ENCODE results near the gene KCNQ5.

The KCNQ5 gene

GRCh38 chr6:72716916-72717315, 95.1 kb downstream of the KCNQ5 start:
- in situ Hi-C loops (cut with MboI; ENCODE audit: low pct_unique_long_range_greater_than_20kb, low sequenced_read_pairs), result no loop called here
- no peak for DNase-seq

DNA sequence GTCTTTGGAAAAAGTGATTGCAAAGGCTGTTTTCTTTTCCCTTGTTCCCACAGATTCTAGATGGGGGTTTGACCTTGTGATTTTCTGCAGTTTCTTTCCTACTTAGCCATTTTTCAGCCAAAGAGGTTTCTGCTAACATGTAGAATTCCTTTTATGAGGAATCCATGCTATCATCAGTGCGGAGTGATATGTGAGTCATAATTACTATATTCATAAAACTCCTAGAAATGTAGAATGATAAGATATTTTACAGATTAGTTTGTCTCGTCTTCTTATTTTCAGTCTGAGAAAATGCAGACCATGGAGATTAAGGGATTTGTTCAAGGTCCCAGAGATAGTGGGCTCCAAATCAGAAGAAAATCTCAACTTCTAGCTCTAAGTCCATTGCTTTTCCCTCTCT, 98.6 kb downstream of the KCNQ5 start:
- in situ Hi-C loops (cut with MboI; ENCODE audit: low pct_unique_long_range_greater_than_20kb, low sequenced_read_pairs), result no loop called here
- DNase-seq, result no peak

GRCh38 chr6:72721346-72721745, 99.5 kb downstream of the KCNQ5 start:
- in situ Hi-C loops (cut with MboI; ENCODE audit: low pct_unique_long_range_greater_than_20kb, low sequenced_read_pairs), result no loop called here
- DNase-seq, result no peak

DNA sequence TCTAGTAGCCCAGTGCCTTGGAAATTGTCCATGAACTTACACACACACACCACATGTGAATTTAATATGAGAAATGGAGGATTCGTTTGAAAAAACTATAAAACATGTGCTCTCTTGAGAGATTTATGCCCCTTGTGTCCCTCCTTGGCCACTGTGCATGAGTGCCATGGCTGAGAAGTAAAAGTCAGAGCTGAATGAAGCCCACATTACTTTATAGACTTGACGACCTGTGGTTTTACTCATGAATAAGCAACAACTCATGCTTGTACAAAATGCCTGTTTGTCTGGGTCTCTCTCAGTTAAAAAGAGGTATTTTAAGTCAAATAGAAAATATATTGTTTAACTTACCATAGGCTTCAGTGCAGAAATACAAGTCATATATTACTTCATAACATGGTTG, 102.7 kb downstream of the KCNQ5 start:
- DNase-seq, result no peak
- in situ Hi-C loops (cut with MboI; ENCODE audit: low pct_unique_long_range_greater_than_20kb, low sequenced_read_pairs), result no loop called here

- no peak for DNase-seq
- in situ Hi-C loops (cut with MboI; ENCODE audit: low pct_unique_long_range_greater_than_20kb, low sequenced_read_pairs), result no loop called here
Observed at GRCh38 chr6:72728706-72729343, 107.0 kb downstream of the KCNQ5 start.

- no peak for DNase-seq
- in situ Hi-C loops (cut with MboI; ENCODE audit: low pct_unique_long_range_greater_than_20kb, low sequenced_read_pairs), result no loop called here
Observed at GRCh38 chr6:72733045-72733444, 111.2 kb downstream of the KCNQ5 start.

GRCh38 chr6:72738091-72738490, 116.2 kb downstream of the KCNQ5 start:
- in situ Hi-C loops (cut with MboI; ENCODE audit: low pct_unique_long_range_greater_than_20kb, low sequenced_read_pairs), result no loop called here

GRCh38 chr6:72739368-72739779, 117.5 kb downstream of the KCNQ5 start:
- in situ Hi-C loops (cut with MboI; ENCODE audit: low pct_unique_long_range_greater_than_20kb, low sequenced_read_pairs), result no loop called here
- peak; percentile 28 for DNase-seq

More at GRCh38 chr6:72738091-72738490, 116.2 kb downstream of the KCNQ5 start:
- DNase-seq, result no peak

- in situ Hi-C loops (cut with MboI; ENCODE audit: low pct_unique_long_range_greater_than_20kb, low sequenced_read_pairs), result no loop called here
- DNase-seq, result no peak
Observed at GRCh38 chr6:72740135-72740534, 118.3 kb downstream of the KCNQ5 start.

DNA sequence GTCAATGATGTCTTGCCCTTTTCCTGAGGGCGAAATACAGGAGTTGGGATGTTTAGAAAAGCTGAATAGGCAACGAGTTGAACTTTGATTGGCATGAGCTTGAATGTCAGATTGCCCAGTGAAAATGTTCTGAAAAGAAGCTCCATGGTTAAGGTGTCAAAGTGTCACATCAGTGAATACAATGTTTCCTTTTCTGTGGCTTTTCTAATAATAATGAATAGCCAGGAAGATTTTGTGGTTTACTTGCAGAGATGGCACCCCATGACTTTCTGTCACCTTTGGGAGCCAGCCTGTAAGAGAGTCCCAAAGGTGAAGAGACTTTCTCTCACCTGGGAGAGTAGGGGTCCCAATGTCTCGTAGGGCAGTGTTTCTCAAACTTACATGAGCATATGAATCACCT, 119.2 kb downstream of the KCNQ5 start:
- in situ Hi-C loops (cut with MboI; ENCODE audit: low pct_unique_long_range_greater_than_20kb, low sequenced_read_pairs), result no loop called here
- no peak for DNase-seq

GRCh38 chr6:72742001-72742673, 120.3 kb downstream of the KCNQ5 start:
- no peak for DNase-seq
- in situ Hi-C loops (cut with MboI; ENCODE audit: low pct_unique_long_range_greater_than_20kb, low sequenced_read_pairs), result no loop called here

GRCh38 chr6:72746276-72746675, 124.4 kb downstream of the KCNQ5 start:
- in situ Hi-C loops (cut with MboI; ENCODE audit: low pct_unique_long_range_greater_than_20kb, low sequenced_read_pairs), result no loop called here
- no peak for DNase-seq

GRCh38 chr6:72748759-72749158, 126.9 kb downstream of the KCNQ5 start:
- in situ Hi-C loops (cut with MboI; ENCODE audit: low pct_unique_long_range_greater_than_20kb, low sequenced_read_pairs), result no loop called here
- DNase-seq, result peak; percentile 58

DNA sequence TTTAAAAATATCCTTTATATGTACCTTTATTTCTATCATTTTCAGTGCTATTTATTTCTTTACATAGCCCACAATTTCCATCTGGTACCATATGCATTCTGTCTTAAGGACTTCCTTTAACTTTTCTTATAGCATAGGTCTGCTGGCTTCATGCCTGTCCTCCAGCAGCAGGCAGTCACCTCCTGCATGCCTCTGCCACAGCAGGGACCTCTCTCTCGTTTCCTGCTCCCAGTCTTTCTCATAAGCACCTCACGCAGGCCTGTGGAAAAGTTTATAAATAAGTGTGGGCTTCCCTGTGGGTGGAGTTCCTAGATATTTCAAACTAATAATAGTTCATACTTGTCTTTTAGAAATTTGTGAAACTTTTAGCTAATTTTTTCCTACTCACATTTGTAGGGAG, 133.9 kb downstream of the KCNQ5 start:
- in situ Hi-C loops (cut with MboI; ENCODE audit: low pct_unique_long_range_greater_than_20kb, low sequenced_read_pairs), result no loop called here
- DNase-seq, result no peak

DNA sequence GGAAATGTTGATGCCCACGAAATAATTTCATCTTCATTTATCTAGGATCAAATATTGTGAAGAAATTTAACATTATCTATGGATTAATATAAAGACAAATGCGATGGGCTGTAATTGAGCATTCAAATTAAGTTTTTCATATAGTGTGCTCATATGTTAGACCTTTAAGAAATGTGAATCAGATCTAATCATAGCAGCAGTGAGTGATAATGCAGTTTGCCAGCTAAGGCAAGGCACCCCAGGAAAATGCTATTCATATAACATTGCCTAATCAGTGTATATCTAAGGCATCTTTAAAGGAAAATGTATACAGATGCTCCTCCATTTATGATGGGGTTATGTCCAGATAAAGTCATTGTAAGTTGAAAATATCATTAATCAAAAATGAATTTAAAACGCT, 135.2 kb downstream of the KCNQ5 start:
- in situ Hi-C loops (cut with MboI; ENCODE audit: low pct_unique_long_range_greater_than_20kb, low sequenced_read_pairs), result no loop called here
- no peak for DNase-seq

- in situ Hi-C loops (cut with MboI; ENCODE audit: low pct_unique_long_range_greater_than_20kb, low sequenced_read_pairs), result no loop called here
- DNase-seq, result no peak
Observed at GRCh38 chr6:72757926-72758325, 136.1 kb downstream of the KCNQ5 start.

DNA sequence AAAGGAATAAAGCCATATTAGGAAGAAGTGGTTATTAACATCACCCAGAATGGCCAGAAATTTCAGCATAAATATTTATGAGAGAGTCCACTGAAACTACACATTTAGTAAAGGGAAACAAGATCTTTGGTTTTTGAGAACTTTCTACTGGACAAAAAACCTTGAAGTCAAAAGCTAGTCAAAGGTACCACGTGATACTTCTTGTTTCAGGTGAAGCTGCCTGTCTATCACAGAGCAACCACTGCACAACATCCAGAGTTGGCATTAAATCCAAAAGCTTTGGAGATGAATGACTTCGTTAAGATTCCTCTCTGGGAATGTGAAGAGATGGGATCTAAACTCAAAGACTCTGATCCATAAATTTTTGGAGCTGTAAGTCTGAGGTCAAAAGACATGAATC, 137.0 kb downstream of the KCNQ5 start:
- in situ Hi-C loops (cut with MboI; ENCODE audit: low pct_unique_long_range_greater_than_20kb, low sequenced_read_pairs), result no loop called here
- no peak for DNase-seq

GRCh38 chr6:72760114-72760793, 138.4 kb downstream of the KCNQ5 start:
- in situ Hi-C loops (cut with MboI; ENCODE audit: low pct_unique_long_range_greater_than_20kb, low sequenced_read_pairs), result no loop called here
- no peak for DNase-seq

DNA sequence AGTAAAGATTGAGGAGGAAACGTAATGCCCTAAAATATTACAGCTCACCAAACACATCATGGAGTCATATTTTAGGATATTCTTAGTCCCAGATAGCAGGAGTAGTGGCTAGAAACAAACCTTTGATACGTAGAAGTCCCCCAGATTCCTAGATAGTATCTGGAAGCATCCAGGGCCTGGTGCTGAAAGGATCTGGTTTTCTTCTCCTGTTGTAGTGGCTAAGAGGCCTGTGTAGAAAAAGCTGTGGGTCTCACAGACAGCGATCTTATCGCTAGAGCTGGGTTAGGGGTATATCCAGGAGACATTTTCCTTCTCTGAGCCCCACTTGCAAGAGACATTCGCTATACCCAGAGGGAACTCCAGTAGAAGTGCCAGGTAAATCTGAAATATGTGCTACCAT, 139.9 kb downstream of the KCNQ5 start:
- in situ Hi-C loops (cut with MboI; ENCODE audit: low pct_unique_long_range_greater_than_20kb, low sequenced_read_pairs), result no loop called here
- DNase-seq, result no peak

DNA sequence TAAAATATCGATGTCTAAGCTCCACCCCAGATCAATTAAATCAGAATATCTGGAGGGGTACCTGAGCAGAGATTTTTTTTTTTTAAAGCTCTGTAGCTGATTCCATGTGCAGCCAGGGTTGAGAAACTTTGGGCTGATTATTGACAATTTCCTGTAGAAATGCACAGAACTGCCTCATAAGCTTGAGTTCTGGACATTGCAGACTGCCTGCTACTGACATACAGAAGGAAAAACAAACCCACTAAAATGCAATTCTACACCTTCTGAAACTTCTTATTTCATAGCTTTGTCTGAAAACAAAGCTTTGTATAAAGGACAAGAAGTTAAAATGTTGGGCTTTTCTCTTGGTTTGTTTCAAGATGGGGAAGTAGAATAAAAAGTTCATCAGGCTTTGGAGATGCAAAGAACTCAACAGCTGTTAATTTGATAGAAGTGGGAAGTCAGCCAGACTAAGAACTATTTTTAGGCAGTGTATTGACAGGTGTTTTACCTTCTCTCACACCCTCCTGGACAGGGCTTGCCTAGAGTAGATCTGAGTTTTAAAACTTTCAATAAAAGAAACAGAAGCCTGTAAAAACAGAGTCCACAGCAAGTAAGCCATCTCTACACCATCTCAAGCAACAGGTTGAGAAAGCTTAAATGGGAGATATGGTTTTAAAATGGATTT, 147.7 kb downstream of the KCNQ5 start:
- in situ Hi-C loops (cut with MboI; ENCODE audit: low pct_unique_long_range_greater_than_20kb, low sequenced_read_pairs), result no loop called here
- DNase-seq, result peak; percentile 44
